Activated T-cell treated with anti-CD3 and anti-CD28 coated beads, Interleukin-2, amount 50 U/mL, for 48 hours (primary cell): ENCODE data around the gene CCDC174.
"Not testable (repeated sequence)": the region's sequence is repeated elsewhere in the genome, so short reads cannot be mapped to it uniquely, and the experiment has no call there.

Experiments used
- DNase-seq, 2 experiments: peaks; one replicate each; pipeline ENCODE4 v3.0.0-alpha.2; 2020

CCDC174 gene

GRCh38 chr3:14651440-14652251 lies at the start of gene CCDC174:
CCDC174 (plus strand) TSS chr3:14651762; CDS start chr3:14651837, 75 bp downstream.
- peak; percentile 95 to 97 for DNase-seq

GRCh38 chr3:14602006-14602803 lies 49.4 kb upstream of the CCDC174 start:
- no peak for DNase-seq

GRCh38 chr3:14602804-14603644 lies 48.5 kb upstream of the CCDC174 start:
- DNase-seq, result no peak

GRCh38 chr3:14605067-14605466 lies 46.5 kb upstream of the CCDC174 start:
- no peak for DNase-seq

GRCh38 chr3:14605744-14606143 lies 45.8 kb upstream of the CCDC174 start:
- DNase-seq, result no peak

GRCh38 chr3:14606669-14607339 lies 44.8 kb upstream of the CCDC174 start:
- DNase-seq, result no peak

GRCh38 chr3:14608298-14608697 lies 43.3 kb upstream of the CCDC174 start:
- DNase-seq, result no peak

GRCh38 chr3:14609058-14609457 lies 42.5 kb upstream of the CCDC174 start:
- not testable (repeated sequence) for DNase-seq

- DNase-seq, result no peak
Observed at GRCh38 chr3:14609506-14609905, 42.1 kb upstream of the CCDC174 start.

- DNase-seq, result no peak
Observed at GRCh38 chr3:14609941-14610340, 41.6 kb upstream of the CCDC174 start.

- DNase-seq, result no peak
Observed at GRCh38 chr3:14614189-14614588, 37.4 kb upstream of the CCDC174 start.

- no peak for DNase-seq
Observed at GRCh38 chr3:14614862-14615261, 36.7 kb upstream of the CCDC174 start.

- no peak for DNase-seq
Observed at GRCh38 chr3:14616606-14617507, 34.7 kb upstream of the CCDC174 start.

- no peak for DNase-seq
Observed at GRCh38 chr3:14617508-14618023, 34.0 kb upstream of the CCDC174 start.

GRCh38 chr3:14619605-14620004 lies 32.0 kb upstream of the CCDC174 start:
- DNase-seq, result no peak

- DNase-seq, result no peak
Observed at GRCh38 chr3:14620512-14620911, 31.1 kb upstream of the CCDC174 start.

GRCh38 chr3:14621093-14621492 lies 30.5 kb upstream of the CCDC174 start:
- DNase-seq, result no peak

GRCh38 chr3:14622368-14622767 lies 29.2 kb upstream of the CCDC174 start:
- DNase-seq, result no peak

- no peak for DNase-seq
Observed at GRCh38 chr3:14623569-14624051, 28.0 kb upstream of the CCDC174 start.

GRCh38 chr3:14624498-14624897 lies 27.1 kb upstream of the CCDC174 start:
- no peak for DNase-seq

- no peak for DNase-seq
Observed at GRCh38 chr3:14625443-14625842, 26.1 kb upstream of the CCDC174 start.
